Colonic mucosa (tissue), 4 donors: ENCODE results near the gene EPS8L2. TPM values are rescaled to one million over a fixed set of nuclear protein-coding genes. Genes with fewer than 3 reads are reported as not detected.

Source experiments
- DNase-seq: peaks from one replicate; pipeline ENCODE4 v3.0.0-alpha.2; 2020
- H3K27ac ChIP-seq: fragments of 200-600 bp; one replicate; pipeline ENCODE4 v1.8.0; 2021
- H3K27me3 ChIP-seq: fragments of 200-600 bp; one replicate; pipeline ENCODE4 v1.8.0; 2021
- H3K36me3 ChIP-seq: fragments of 200-600 bp; one replicate; pipeline ENCODE4 v1.8.0; 2021
- H3K4me1 ChIP-seq: fragments of 200-600 bp; one replicate; pipeline ENCODE4 v1.8.0; 2021; ENCODE audit warnings: mild to moderate bottlenecking
- H3K4me3 ChIP-seq: fragments of 200-600 bp; one replicate; pipeline ENCODE4 v1.8.0; 2021
- H3K9ac ChIP-seq, 2 donors: one replicate each; pipeline ENCODE4 v1.7.0; 2013; ENCODE audit warnings: control low read depth in 2 of 2, low read depth in 2 of 2, low read length in 2 of 2
- H3K9me3 ChIP-seq: fragments of 200-600 bp; one replicate; pipeline ENCODE4 v1.8.0; 2021
- CTCF ChIP-seq: fragments of 200-600 bp; IDR thresholded peaks from one replicate; pipeline ENCODE4 v1.8.0; 2022; ENCODE audit warnings: antibody characterized with exemption, mild to moderate bottlenecking
- intact Hi-C: fragments of 100-400 bp; cut with DNase I; formaldehyde crosslinking; loops from one replicate; pipeline ENCODE4 v1.14.1; 2022
- total RNA-seq, 2 donors: library from RNA; stranded (reverse); fragmentation: NEBNext Ultra II Directional in 1 of 2; extraction: Animal tissue kit (Norgen Biotek cat#: 25700) in 1 of 2; gene quantifications; one replicate each; pipeline ENCODE4 v1.2.1, GENCODE V29; 2021
- donor health status: healthy.
- donor health status: DM: no; HTN: no; CAD: no.
- donor health status: DM: no; HTN: no; CAD: no.

EPS8L2 gene
- total RNA-seq, 2 donors from 2014 or later, result 192 to 254 TPM

GRCh38 chr11:673866-674265 lies 32.2 kb upstream of the EPS8L2 start:
- DNase-seq, result no peak
- peaks cover 4% of the 10 kb centered on the region for H3K36me3 ChIP-seq
- no peak overlapping the region for H3K27ac ChIP-seq
- no peaks in the 10 kb centered on the region for H3K9me3 ChIP-seq
- intact Hi-C loops, result no loop called here
- no peak overlapping the region for H3K4me3 ChIP-seq
- H3K4me1 ChIP-seq, result no peaks in the 10 kb centered on the region
- no peak for TF ChIP-seq CTCF
- H3K9ac ChIP-seq, result no peak overlapping the region
- H3K27me3 ChIP-seq, result no peaks in the 10 kb centered on the region

- Histone ChIP-seq H3K27me3 (no peaks in the 10 kb centered on the region), H3K36me3 (peaks cover 4% of the 10 kb centered on the region), H3K9ac (no peak overlapping the region), H3K4me1 (no peaks in the 10 kb centered on the region), H3K9me3 (no peaks in the 10 kb centered on the region), H3K4me3 (no peak overlapping the region), H3K27ac (no peak overlapping the region)
- no peak for DNase-seq
- intact Hi-C loops, result no loop called here
- TF ChIP-seq CTCF, result no peak
These were observed 31.6 kb upstream of the EPS8L2 start for GRCh38 chr11:674406-674805.

GRCh38 chr11:678297-678696 lies 27.7 kb upstream of the EPS8L2 start:
- intact Hi-C loops, result no loop called here
- no peak for TF ChIP-seq CTCF
- Histone ChIP-seq H3K9me3 (no peaks in the 10 kb centered on the region), H3K27me3 (no peaks in the 10 kb centered on the region), H3K9ac (no peak overlapping the region), H3K36me3 (peaks cover 4% of the 10 kb centered on the region), H3K4me3 (no peak overlapping the region), H3K4me1 (no peaks in the 10 kb centered on the region), H3K27ac (no peak overlapping the region)
- no peak for DNase-seq

GRCh38 chr11:679271-680207 lies 26.5 kb upstream of the EPS8L2 start:
- Histone ChIP-seq H3K4me1 (no peaks in the 10 kb centered on the region), H3K27ac (no peak overlapping the region), H3K36me3 (no peaks in the 10 kb centered on the region), H3K27me3 (no peaks in the 10 kb centered on the region), H3K9me3 (no peaks in the 10 kb centered on the region), H3K4me3 (no peak overlapping the region), H3K9ac (no peak overlapping the region)
- intact Hi-C loops, result no loop called here
- TF ChIP-seq CTCF, result no peak
- DNase-seq, result no peak

- no peak for DNase-seq
- Histone ChIP-seq H3K4me1 (no peaks in the 10 kb centered on the region), H3K4me3 (no peak overlapping the region), H3K27me3 (no peaks in the 10 kb centered on the region), H3K9me3 (no peaks in the 10 kb centered on the region), H3K36me3 (no peaks in the 10 kb centered on the region), H3K27ac (no peak overlapping the region), H3K9ac (no peak overlapping the region)
- TF ChIP-seq CTCF, result no peak
- intact Hi-C loops, result no loop called here
These were observed 25.6 kb upstream of the EPS8L2 start for GRCh38 chr11:680476-680875.
